Esophagus (tissue), 2 donors: ENCODE results near the gene MYPN. TPM values are rescaled to one million over a fixed set of nuclear protein-coding genes. Genes with fewer than 3 reads are reported as not detected.

ENCODE experiments used
- H3K27ac ChIP-seq, 2 donors: one replicate each; pipeline ENCODE4 v1.5.1; 2013; ENCODE audit warnings: low read depth in 2 of 2, mild to moderate bottlenecking in 2 of 2, inconsistent platforms in 1 of 2, low read length in 1 of 2, moderate library complexity in 1 of 2
- H3K27me3 ChIP-seq, 2 donors: one replicate each; pipeline ENCODE4 v1.6.1; 2013; ENCODE audit warnings: low read length in 2 of 2, control low read depth in 1 of 2, mild to moderate bottlenecking in 1 of 2; ENCODE audit not compliant: insufficient read depth in 2 of 2, control insufficient read depth in 1 of 2
- H3K36me3 ChIP-seq, 2 donors: one replicate each; pipeline ENCODE4 v1.6.1; 2013; ENCODE audit warnings: low read length in 1 of 2; ENCODE audit not compliant: control insufficient read depth in 2 of 2, insufficient read depth in 2 of 2
- H3K4me1 ChIP-seq, 2 donors: one replicate each; pipeline ENCODE4 v1.6.1; 2013; ENCODE audit warnings: low read length in 1 of 2; ENCODE audit not compliant: control insufficient read depth in 2 of 2, insufficient read depth in 2 of 2
- H3K4me3 ChIP-seq, 2 donors: one replicate each; pipeline ENCODE4 v1.5.1; 2013; ENCODE audit warnings: low read length in 2 of 2, mild to moderate bottlenecking in 2 of 2, low read depth in 1 of 2, moderate library complexity in 1 of 2
- H3K9me3 ChIP-seq, 2 donors: one replicate each; pipeline ENCODE4 v1.6.1; 2013; ENCODE audit warnings: mild to moderate bottlenecking in 2 of 2, low read depth in 1 of 2, low read length in 1 of 2, moderate library complexity in 1 of 2; ENCODE audit not compliant: control insufficient read depth in 2 of 2, insufficient read depth in 1 of 2
- WGBS, 2 donors: extraction: QIAGEN DNeasy Blood & Tissue Kit; methylation state at CpG; one replicate each; pipeline ENCODE4 v1.1.7; 2013; 5-methylcytosine and 5-hydroxymethylcytosine counted together
- polyA plus RNA-seq, 2 donors: library from polyadenylated mRNA; stranded (reverse); fragments of 200-250 nt; gene quantifications; one replicate each; pipeline ENCODE4 v1.2.3, GENCODE V29; 2013
- donor health status: healthy with polysubstance abuse.
- donor health status: Bipolar disorder and iron deficiency.

Gene MYPN
- polyA plus RNA-seq, 2 donors: 0.01 TPM; not detected in 1

- Histone ChIP-seq H3K27me3 (no peaks in the 10 kb centered on the region), H3K9me3 (no peaks in the 10 kb centered on the region), H3K27ac (no peak overlapping the region), H3K4me3 (no peak overlapping the region), H3K36me3 (no peaks in the 10 kb centered on the region), H3K4me1 (no peaks in the 10 kb centered on the region)
- 96 to 99% methylated on average over 3 of the region's 3 CpGs for WGBS, 2 donors
These were observed 5.4 kb upstream of the MYPN start for GRCh38 chr10:68103901-68104300.

GRCh38 chr10:68105820-68106219 is 3.5 kb upstream of the MYPN start:
- no peaks in the 10 kb centered on the region for H3K27me3 ChIP-seq
- H3K4me3 ChIP-seq: no peak overlapping the region
- no peak overlapping the region for H3K27ac ChIP-seq
- H3K4me1 ChIP-seq: no peaks in the 10 kb centered on the region
- no peaks in the 10 kb centered on the region for H3K36me3 ChIP-seq
- WGBS, 2 donors: 60 to 61% methylated on average over 3 of the region's 3 CpGs
- H3K9me3 ChIP-seq: no peaks in the 10 kb centered on the region

- no peaks in the 10 kb centered on the region for H3K27me3 ChIP-seq
- no peaks in the 10 kb centered on the region for H3K4me1 ChIP-seq
- H3K9me3 ChIP-seq: no peaks in the 10 kb centered on the region
- H3K36me3 ChIP-seq: no peaks in the 10 kb centered on the region
- no peak overlapping the region for H3K27ac ChIP-seq
- H3K4me3 ChIP-seq: no peak overlapping the region
- 70 to 73% methylated on average over 3 of the region's 3 CpGs for WGBS, 2 donors
These were observed 2.6 kb upstream of the MYPN start for GRCh38 chr10:68106656-68107055.

GRCh38 chr10:68107651-68108050 is 1.6 kb upstream of the MYPN start:
- H3K27ac ChIP-seq: no peak overlapping the region

GRCh38 chr10:68108051-68108450 is 1.2 kb upstream of the MYPN start:
- 78 to 90% methylated on average over 3 of the region's 3 CpGs for WGBS, 2 donors
- Histone ChIP-seq H3K4me1 (no peaks in the 10 kb centered on the region), H3K27me3 (no peaks in the 10 kb centered on the region), H3K4me3 (no peak overlapping the region), H3K9me3 (no peaks in the 10 kb centered on the region), H3K36me3 (no peaks in the 10 kb centered on the region), H3K27ac (no peak overlapping the region)

More at GRCh38 chr10:68107651-68108050, 1.6 kb upstream of the MYPN start:
- Histone ChIP-seq H3K27me3 (no peaks in the 10 kb centered on the region), H3K9me3 (no peaks in the 10 kb centered on the region), H3K36me3 (no peaks in the 10 kb centered on the region), H3K4me1 (no peaks in the 10 kb centered on the region), H3K4me3 (no peak overlapping the region)
- 89 to 94% methylated on average over 1 of the region's 1 CpG for WGBS, 2 donors

- Histone ChIP-seq H3K4me1 (no peaks in the 10 kb centered on the region), H3K27ac (no peak overlapping the region), H3K4me3 (no peak overlapping the region), H3K9me3 (no peaks in the 10 kb centered on the region), H3K36me3 (no peaks in the 10 kb centered on the region), H3K27me3 (no peaks in the 10 kb centered on the region)
- WGBS, 2 donors: 90 to 95% methylated on average over 11 of the region's 11 CpGs
These were observed 635 bp upstream of the MYPN start for GRCh38 chr10:68108653-68109052.

- Histone ChIP-seq H3K9me3 (no peaks in the 10 kb centered on the region), H3K36me3 (no peaks in the 10 kb centered on the region), H3K27ac (no peak overlapping the region), H3K4me3 (no peak overlapping the region), H3K4me1 (no peaks in the 10 kb centered on the region), H3K27me3 (no peaks in the 10 kb centered on the region)
- 44 to 51% methylated on average over 2 of the region's 2 CpGs for WGBS, 2 donors
These were observed 739 bp downstream of the MYPN start for GRCh38 chr10:68110027-68110426.

GRCh38 chr10:68111584-68111983 is 2.3 kb downstream of the MYPN start:
- H3K9me3 ChIP-seq: no peaks in the 10 kb centered on the region
- no peaks in the 10 kb centered on the region for H3K4me1 ChIP-seq
- no peak overlapping the region for H3K4me3 ChIP-seq
- WGBS, 2 donors: 65 to 96% methylated on average over 2 of the region's 2 CpGs
- H3K27me3 ChIP-seq: no peaks in the 10 kb centered on the region
- H3K27ac ChIP-seq: no peak overlapping the region
- H3K36me3 ChIP-seq: no peaks in the 10 kb centered on the region

GRCh38 chr10:68112837-68113236 is 3.5 kb downstream of the MYPN start:
- Histone ChIP-seq H3K27ac (no peak overlapping the region), H3K27me3 (no peaks in the 10 kb centered on the region), H3K9me3 (no peaks in the 10 kb centered on the region), H3K4me1 (no peaks in the 10 kb centered on the region), H3K36me3 (no peaks in the 10 kb centered on the region), H3K4me3 (no peak overlapping the region)
- 93 to 94% methylated on average over 1 of the region's 1 CpG for WGBS, 2 donors

GRCh38 chr10:68118657-68119056 is 9.4 kb downstream of the MYPN start:
- no peaks in the 10 kb centered on the region for H3K9me3 ChIP-seq
- 83 to 87% methylated on average over 3 of the region's 3 CpGs for WGBS, 2 donors
- no peak overlapping the region for H3K4me3 ChIP-seq
- no peaks in the 10 kb centered on the region for H3K36me3 ChIP-seq
- H3K4me1 ChIP-seq: peaks cover 0 to 3% of the 10 kb centered on the region in 2 donors
- no peaks in the 10 kb centered on the region for H3K27me3 ChIP-seq
- H3K27ac ChIP-seq: no peak overlapping the region
